H7 (cell line): ENCODE measurements around the gene SPTLC2. TPM values are rescaled to one million over a fixed set of nuclear protein-coding genes. Genes with fewer than 3 reads are reported as not detected.
A peak's percentile ranks its signal among the peaks of the same experiment; 100 is the strongest.

ENCODE experiments used
- DNase-seq: peaks from one replicate; pipeline ENCODE4 v3.0.0; 2012
- H3K27me3 ChIP-seq: 2 replicates; pipeline ENCODE4 v1.6.0; 2011; ENCODE audit warnings: mild to moderate bottlenecking, low read length; ENCODE audit not compliant: control insufficient read depth, insufficient read depth
- H3K36me3 ChIP-seq: replicated peaks from 2 replicates; pipeline ENCODE4 v1.5.1; 2011; ENCODE audit warnings: low read length; ENCODE audit not compliant: control insufficient read depth, insufficient read depth
- H3K4me3 ChIP-seq: 2 replicates; pipeline ENCODE4 v1.5.1; 2011; ENCODE audit warnings: low read depth, mild to moderate bottlenecking, control low read depth, low read length, moderate library complexity; ENCODE audit not compliant: insufficient read depth
- total RNA-seq: library from RNA; depleted of rRNA; stranded (reverse); fragments of >200 nt; shearing (Covaris generic); gene quantifications from 2 replicates; pipeline ENCODE4 v1.2.3, GENCODE V29; 2014

The SPTLC2 gene
- total RNA-seq, 1 experiment from 2014 or later: 20.5 TPM

DNA sequence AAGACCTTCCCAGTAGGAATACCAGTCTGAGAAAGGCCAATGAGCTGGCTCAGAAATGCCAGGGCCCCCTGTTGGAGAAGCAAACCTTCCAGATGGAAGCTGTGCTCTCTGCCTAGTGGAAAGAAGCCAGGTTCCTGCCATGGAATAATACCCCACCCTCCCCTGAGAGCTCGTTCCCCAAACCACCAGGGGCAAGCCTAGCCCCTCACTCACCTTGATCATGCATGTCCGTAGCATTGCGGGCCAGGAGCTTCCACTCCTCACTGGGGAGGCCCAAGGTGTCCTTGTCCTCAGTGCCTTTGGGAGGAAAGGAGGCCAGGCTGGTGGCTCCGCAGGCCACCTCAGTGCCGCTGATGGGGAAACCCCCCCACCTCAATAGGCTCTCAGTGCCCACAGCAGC, 138.4 kb downstream of the SPTLC2 start:
- no peak for DNase-seq
- H3K4me3 ChIP-seq: no peak overlapping the region
- no peaks in the 10 kb centered on the region for H3K36me3 ChIP-seq
- H3K27me3 ChIP-seq: no peaks in the 10 kb centered on the region

DNA sequence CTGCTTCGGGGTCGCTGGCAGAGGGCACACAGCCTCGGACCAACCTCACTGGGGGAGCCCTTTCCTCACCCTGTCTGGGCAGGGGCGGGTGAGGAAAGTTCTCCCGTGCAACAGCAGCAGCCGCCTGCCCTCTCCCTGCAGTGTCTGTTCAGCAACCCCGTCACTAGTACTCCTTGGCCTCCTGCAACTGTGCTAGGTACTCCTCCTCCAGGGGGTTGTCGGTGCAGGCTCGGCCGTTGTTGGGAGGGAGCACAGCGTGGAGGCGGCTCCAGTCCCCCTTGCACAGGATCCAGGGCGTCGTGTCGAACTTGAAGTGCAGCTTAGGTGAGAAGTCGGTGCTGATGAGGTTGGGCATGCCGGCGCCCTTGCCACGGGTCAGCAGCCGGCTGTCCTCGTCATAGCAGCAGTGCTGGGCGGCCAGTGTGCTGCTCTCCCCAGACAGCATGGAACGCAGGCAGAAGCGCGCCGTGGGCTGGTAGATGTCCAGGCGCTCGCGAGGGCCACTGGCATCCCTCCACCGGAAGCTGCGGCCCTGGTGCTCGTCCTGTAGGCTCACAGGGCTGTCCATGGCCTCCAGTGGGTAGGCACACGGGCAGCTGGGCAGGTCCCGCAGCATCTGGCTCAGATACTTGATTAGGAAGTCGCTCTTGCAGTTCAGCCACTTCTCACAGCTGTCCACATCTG, 140.9 kb downstream of the SPTLC2 start:
- Histone ChIP-seq H3K4me3 (no peak overlapping the region), H3K27me3 (no peaks in the 10 kb centered on the region), H3K36me3 (no peaks in the 10 kb centered on the region)
- DNase-seq: peak; percentile 62

DNA sequence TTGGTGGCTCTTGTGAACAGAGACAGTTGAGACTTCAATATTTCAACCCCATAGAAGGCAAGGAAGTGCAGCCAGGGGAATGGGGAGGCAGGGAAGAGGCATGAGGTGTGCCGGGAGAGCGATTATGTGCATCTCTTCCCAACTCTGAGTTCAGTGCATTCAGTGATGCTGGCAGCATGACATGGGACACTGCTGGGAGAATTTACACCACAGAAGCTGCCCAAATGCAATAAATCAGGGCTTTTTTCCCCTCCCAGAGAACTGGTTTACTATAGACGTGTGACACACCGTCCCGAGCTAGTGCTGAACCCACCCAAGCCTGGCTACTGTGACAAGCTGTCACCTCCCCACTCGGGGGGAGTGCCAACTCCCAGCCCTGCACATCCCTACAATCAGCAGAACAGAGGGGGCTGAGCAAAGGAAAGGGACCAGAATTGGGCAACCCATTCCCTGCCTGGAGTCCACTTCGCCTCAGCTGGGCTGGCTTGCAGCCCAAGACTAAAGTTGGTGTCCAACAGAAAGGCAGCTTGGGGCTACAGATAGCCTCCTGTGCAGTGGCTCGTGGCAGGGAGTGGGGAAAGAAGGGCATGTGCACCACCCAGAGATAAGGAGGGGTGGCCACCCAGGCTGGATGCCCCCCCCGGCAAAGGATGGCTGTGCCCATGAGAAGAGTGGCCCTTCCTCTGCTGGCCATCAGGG, 141.8 kb downstream of the SPTLC2 start:
- H3K36me3 ChIP-seq: no peaks in the 10 kb centered on the region
- DNase-seq: no peak
- no peaks in the 10 kb centered on the region for H3K27me3 ChIP-seq
- H3K4me3 ChIP-seq: no peak overlapping the region

DNA sequence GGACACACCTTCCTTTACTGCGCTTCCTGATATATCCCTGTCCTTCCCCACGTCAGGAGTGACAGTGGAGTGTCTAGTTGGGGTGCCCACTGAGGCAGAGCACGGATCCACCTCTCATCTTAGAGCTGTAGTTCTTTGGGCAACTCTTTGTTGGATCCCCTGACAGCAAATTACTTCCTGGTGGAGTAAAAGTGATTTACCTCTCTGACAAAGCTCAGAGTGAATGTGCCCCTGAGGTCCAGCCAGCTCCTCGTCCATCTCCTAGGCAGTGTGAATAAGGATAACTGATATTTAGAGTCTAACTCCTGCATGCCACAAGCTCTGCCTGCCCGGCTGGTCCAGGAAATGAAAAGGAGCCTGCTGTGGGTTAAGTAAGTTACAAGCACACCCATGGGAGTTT, 142.5 kb downstream of the SPTLC2 start:
- no peak for DNase-seq
- no peak overlapping the region for H3K4me3 ChIP-seq
- no peaks in the 10 kb centered on the region for H3K27me3 ChIP-seq
- H3K36me3 ChIP-seq: peaks cover 2% of the 10 kb centered on the region

DNA sequence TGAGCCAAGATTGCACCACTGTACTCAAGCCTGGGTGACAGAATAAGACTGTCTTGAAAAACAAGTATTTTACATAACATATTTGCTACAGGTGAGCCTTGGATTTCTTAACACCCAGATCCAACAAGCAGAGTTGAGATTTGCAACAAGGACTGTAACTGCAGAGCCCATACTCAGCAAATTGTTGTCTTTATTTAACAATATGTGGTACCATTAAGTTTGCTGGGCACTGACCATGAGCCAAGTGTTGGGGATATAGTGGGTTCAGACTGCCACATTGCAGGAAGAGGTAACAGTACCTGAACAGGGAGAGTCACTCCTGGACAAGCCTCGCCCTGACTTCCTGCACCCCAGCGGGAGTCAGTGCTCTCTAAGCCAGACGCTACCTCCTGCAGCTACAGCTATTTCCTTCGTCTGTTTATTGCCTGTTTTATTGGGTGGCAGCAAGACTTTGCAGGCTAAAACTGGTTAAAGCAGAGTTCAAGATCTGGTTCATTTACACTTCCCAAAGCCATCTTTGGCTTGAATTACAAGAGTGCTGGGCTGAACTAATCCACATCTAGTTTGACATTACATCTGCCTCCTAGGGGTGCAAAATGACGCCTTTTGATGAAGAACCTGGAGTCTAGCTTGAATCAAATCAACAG, 146.1 kb downstream of the SPTLC2 start:
- Histone ChIP-seq H3K36me3 (peaks cover 14% of the 10 kb centered on the region), H3K27me3 (no peaks in the 10 kb centered on the region), H3K4me3 (no peak overlapping the region)
- DNase-seq: no peak

DNA sequence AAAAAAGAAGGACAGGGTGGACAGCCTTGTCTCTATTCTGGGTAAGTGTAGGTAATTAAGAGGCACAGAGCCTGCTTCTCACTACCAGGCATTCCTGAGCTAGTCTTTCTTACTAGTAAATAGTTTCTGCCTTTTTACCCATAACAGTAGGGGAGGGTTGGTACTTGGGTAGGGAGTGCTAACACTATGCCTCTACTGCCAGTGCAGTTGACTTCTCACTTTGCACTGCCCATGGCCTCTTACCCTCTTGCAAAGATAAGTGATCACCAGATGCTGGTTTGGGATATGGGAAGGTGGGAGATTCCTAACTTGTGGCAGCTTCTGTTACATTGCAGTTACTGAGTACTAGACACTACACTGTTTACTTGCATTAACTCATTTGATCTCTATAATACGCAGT, 146.9 kb downstream of the SPTLC2 start:
- Histone ChIP-seq H3K27me3 (no peaks in the 10 kb centered on the region), H3K4me3 (no peak overlapping the region), H3K36me3 (peaks cover 22% of the 10 kb centered on the region)
- no peak for DNase-seq

DNA sequence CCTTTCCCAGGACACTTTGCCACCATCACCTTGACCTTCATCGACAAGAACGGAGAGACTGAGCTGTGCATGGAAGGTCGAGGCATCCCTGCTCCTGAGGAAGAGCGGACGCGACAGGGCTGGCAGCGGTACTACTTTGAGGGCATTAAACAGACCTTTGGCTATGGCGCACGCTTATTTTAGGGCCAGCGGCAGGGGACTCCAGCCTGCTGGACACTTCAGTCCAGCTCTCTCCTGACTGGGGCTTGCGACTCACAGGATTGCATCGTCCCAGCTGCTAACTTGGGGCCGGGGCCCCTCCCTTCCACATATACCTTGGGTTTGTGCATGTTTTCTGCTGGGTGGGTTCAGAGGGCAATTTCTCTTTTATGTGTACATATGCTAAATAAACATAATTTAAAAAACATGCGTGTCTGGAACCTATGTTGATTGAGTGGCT, 147.4 kb downstream of the SPTLC2 start:
- Histone ChIP-seq H3K27me3 (no peaks in the 10 kb centered on the region), H3K4me3 (no peak overlapping the region), H3K36me3 (peaks cover 25% of the 10 kb centered on the region)
- no peak for DNase-seq

DNA sequence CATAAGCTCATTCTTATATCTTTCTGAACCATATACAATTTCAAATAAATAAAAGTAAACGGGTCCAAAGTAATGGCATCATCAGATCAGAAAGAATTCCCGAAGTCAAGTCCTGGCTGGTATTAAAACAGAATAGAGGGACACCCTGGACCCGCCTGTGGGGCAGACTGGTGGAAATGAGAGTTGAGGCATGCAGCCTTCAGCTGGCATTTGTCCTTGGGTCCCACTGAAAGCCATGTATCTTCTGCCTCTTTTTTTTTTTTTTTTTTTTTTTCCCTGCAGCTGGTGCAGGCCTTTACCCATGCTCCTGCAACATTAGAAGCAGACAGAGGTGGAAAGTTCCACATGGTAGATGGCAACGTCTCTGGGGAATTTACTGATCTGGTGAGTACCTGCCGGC, 148.6 kb downstream of the SPTLC2 start:
- no peak for DNase-seq
- Histone ChIP-seq H3K36me3 (peaks cover 32% of the 10 kb centered on the region), H3K4me3 (no peak overlapping the region), H3K27me3 (no peaks in the 10 kb centered on the region)

DNA sequence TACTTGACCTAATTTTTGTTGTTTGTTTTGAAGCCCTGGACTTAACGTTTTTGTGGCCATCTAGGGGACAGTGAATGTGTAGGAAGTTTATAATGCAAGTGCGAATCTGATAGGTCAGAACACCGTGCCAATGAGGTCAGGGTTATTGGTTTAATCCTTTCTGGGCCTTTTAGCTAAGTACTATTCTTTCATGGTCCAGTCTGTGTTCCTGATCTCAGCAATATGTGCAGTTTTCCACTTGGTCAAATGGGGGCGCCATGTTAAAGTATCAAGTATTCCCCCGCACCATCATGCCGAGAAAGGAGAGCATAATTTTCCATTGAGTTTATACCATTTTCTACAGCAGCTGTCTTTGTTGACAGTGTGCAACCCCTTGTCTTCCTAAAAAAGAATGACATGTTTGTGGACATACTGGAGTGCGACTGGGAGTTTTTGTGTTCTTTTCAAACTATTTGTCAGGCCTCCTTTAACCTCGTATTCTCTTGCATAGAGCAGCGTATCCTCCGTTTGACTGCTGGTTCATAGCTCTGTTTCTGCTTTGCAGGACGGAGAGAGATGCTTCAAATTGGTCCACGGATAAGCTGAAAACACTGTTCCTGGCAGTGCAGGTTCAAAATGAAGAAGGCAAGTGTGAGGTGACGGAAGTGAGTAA, 157.2 kb downstream of the SPTLC2 start:
- H3K4me3 ChIP-seq: peak overlapping the region; percentile 73
- peak; percentile 75 for DNase-seq
- peaks cover 32% of the 10 kb centered on the region for H3K36me3 ChIP-seq
- H3K27me3 ChIP-seq: no peaks in the 10 kb centered on the region

DNA sequence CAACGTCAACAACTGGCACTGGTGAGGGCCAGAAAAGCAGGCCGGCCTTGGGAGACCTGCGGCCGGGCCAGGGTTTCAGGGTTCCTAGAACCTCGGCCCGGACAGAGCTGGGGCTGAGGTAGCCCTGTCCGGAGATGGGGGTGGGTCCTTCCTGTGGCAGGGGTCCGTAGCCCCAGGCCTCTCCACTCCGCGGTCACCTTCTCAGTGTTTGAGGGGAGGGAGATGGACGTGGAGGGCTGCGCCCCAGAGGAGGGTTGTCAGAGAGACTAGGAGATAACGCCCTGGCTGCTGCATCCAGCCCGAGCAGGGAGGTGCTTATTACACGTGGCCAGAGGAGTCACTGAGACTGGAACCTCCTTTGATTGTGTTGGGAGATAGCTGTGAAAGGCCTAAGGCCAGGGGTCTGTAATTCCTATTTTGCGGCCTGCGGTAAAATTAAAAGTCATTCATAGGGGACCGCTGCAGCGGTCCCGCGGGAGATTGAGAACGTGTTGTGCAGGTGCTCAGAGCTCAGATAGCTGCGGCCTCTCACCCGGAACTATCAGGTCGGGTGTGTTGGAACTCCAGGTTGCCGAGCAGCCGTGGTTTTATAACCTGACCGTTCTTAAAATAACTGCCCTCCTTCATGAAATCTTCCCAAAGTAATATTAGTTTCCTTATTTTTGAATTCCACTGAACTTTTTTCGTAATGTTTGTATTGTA, 158.0 kb downstream of the SPTLC2 start:
- Histone ChIP-seq H3K27me3 (no peaks in the 10 kb centered on the region), H3K4me3 (peak overlapping the region; percentile 73), H3K36me3 (peaks cover 27% of the 10 kb centered on the region)
- peak; percentile 67 for DNase-seq

DNA sequence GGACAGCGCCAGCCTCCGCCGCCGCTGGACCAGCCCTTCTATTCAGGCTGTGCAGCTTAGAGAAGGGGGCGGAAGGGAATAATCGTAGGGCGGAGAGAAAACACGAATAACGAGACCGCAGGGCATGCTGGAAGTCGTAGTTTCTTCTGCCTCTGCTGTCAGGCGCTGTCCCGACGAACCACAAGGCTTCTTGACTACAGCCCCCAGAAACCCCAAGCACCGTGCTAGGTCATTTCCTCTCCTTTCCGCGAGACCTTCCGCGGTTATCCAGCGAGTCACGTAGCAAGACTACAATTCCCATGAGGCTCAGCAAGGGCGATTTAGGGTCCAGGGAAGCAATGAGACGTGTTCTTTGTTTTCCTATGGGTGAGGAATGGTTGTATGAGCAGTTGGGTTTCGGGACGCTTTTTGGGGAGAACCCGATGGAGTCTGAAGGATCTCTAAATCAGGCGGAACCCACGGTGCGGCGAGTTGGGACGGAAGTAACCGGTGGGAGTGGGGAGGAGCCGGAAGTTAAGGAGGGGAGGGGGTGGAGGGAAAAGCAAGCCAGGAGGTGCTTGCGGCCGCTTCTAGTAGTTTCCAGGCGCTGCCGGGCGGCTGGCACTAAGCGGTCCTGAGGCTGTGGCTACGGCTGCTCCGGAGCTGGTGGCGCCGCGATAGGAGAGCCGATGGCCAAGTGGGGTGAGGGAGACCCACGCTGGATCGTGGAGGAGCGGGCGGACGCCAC, 158.8 kb downstream of the SPTLC2 start, which contains the start of the genes AHSA1 and VIPAS39:
Gene AHSA1, plus strand, starts transcription at position 572 of the 727 bp plus-strand sequence. Its CDS starts 97 bp downstream, at position 669.
Gene VIPAS39, minus strand, starts transcription at position 80 of the 727 bp plus-strand sequence. CDS start 3,499 bp downstream, outside the sequence.
- peak; percentile 93 for DNase-seq
- no peaks in the 10 kb centered on the region for H3K27me3 ChIP-seq
- peak within 1 kb of the TSS; percentile 73 for H3K4me3 ChIP-seq
- H3K36me3 ChIP-seq: peaks cover 23% of the 10 kb centered on the region

DNA sequence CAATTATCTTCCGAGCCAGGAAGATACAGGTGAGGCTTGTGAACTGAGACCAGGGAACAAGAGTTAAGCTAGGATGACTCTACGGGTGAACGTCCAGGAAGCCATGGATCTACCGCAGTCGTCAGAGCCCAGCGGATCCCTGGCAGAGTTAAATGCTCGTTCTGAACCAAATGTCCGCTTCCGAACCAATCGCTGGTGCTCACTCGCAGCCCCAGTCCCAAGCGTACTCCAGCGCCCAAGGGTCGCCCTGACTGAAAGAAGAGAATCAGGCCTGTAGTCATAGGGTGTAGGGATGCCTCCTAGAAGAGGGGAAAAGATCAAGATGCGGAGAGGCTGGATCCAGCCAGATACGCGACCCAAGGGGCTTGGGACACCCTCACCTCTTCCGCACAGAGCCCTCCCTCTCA, 159.3 kb downstream of the SPTLC2 start:
- peak overlapping the region; percentile 73 for H3K4me3 ChIP-seq

More for the DNA sequence above, 159.3 kb downstream of the SPTLC2 start:
- no peak for DNase-seq
- no peaks in the 10 kb centered on the region for H3K27me3 ChIP-seq
- peaks cover 17% of the 10 kb centered on the region for H3K36me3 ChIP-seq
